ENCODE results near the gene PFKL.
A peak's percentile ranks its signal among the peaks of the same experiment; 100 is the strongest.
"Not testable (repeated sequence)": the region's sequence is repeated elsewhere in the genome, so short reads cannot be mapped to it uniquely, and the experiment has no call there.

The PFKL gene

DNA sequence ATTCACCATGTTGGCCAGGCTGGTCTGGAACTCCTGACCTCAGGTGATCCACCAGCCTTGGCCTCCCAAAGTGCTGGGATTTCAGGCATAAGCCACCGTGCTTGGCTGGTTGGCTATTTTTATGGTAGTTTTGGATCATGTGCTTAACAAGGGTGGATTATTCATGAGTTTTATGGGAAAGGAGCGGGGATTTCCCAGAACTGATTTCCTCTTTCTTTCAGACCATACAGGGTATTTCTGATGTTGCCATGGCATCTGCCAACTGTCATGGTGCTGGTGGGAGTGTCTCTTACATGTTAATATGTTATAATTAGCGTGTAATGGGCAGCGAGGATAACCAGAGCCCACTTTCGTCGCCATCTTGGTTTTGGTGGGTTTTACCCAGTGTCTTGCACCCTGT, 56.8 kb downstream of the PFKL start:
- no peak overlapping the region for H3K4me3 ChIP-seq (ENCODE audit: severe bottlenecking)
- TF ChIP-seq, protein P1, sequence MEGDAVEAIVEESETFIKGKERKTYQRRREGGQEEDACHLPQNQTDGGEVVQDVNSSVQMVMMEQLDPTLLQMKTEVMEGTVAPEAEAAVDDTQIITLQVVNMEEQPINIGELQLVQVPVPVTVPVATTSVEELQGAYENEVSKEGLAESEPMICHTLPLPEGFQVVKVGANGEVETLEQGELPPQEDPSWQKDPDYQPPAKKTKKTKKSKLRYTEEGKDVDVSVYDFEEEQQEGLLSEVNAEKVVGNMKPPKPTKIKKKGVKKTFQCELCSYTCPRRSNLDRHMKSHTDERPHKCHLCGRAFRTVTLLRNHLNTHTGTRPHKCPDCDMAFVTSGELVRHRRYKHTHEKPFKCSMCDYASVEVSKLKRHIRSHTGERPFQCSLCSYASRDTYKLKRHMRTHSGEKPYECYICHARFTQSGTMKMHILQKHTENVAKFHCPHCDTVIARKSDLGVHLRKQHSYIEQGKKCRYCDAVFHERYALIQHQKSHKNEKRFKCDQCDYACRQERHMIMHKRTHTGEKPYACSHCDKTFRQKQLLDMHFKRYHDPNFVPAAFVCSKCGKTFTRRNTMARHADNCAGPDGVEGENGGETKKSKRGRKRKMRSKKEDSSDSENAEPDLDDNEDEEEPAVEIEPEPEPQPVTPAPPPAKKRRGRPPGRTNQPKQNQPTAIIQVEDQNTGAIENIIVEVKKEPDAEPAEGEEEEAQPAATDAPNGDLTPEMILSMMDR (IDR thresholded peaks at IDR 0.05; ENCODE audit: poor library complexity, severe bottlenecking), result no peak
- ATAC-seq (ENCODE audit: low read depth) (no peak), DNase-seq (ENCODE audit: low spot score) (no peak)
- H3K27me3 ChIP-seq (ENCODE audit: insufficient read depth, poor library complexity, severe bottlenecking), result peaks cover 14% of the 10 kb centered on the region
- H3K4me1 ChIP-seq (ENCODE audit: insufficient read depth, poor library complexity, severe bottlenecking), result no peaks in the 10 kb centered on the region
- no peaks in the 10 kb centered on the region for H3K36me3 ChIP-seq (ENCODE audit: low read depth)
- H3K27ac ChIP-seq (ENCODE audit: poor library complexity, severe bottlenecking), result no peak overlapping the region
- no peaks in the 10 kb centered on the region for H3K9me3 ChIP-seq (ENCODE audit: severe bottlenecking)

DNA sequence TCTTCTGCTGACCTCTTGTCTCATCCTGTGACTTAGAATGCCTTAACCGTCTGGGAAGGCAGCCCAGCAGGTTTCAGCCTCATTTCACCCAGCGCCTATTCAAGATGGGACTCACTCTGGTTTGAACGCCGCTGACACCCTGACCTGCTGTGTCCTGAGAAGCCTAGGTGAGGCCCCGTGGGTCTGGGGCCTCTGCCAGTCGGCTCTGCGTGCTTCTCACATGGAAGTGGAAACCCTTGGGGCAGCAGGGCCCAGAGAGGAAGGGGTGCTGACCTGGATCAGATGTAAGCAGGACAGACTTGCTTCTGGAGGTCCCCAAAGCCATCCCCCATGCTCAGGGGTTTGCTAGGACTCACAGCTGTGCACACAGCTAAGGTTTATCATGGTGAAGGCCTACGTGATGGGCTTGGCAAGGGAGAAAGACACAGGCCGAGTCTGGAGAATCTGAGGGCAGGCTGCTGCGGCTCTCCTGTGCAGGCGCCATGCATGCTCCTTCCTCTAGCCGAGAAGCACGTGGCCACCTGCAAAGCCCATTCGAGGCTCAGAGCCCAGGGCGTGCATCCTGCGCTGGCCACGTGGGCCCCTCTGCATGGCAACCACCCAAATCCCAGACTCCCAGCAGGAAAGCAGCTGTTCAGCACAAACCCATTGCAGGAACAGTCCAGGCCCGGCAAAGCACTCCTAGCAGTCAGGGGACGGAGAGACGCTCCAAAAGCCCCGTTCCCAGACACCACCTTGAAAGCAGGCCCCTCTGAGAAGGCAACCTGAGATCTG, 57.4 kb downstream of the PFKL start:
- no peak overlapping the region for H3K4me3 ChIP-seq (ENCODE audit: severe bottlenecking)
- no peaks in the 10 kb centered on the region for H3K36me3 ChIP-seq (ENCODE audit: low read depth)
- no peaks in the 10 kb centered on the region for H3K4me1 ChIP-seq (ENCODE audit: insufficient read depth, poor library complexity, severe bottlenecking)
- ATAC-seq (ENCODE audit: low read depth) (no peak), DNase-seq (ENCODE audit: low spot score) (no peak)
- no peaks in the 10 kb centered on the region for H3K9me3 ChIP-seq (ENCODE audit: severe bottlenecking)
- TF ChIP-seq, protein P1 (IDR thresholded peaks at IDR 0.05; ENCODE audit: poor library complexity, severe bottlenecking), result no peak
- peaks cover 9% of the 10 kb centered on the region for H3K27me3 ChIP-seq (ENCODE audit: insufficient read depth, poor library complexity, severe bottlenecking)
- no peak overlapping the region for H3K27ac ChIP-seq (ENCODE audit: poor library complexity, severe bottlenecking)

DNA sequence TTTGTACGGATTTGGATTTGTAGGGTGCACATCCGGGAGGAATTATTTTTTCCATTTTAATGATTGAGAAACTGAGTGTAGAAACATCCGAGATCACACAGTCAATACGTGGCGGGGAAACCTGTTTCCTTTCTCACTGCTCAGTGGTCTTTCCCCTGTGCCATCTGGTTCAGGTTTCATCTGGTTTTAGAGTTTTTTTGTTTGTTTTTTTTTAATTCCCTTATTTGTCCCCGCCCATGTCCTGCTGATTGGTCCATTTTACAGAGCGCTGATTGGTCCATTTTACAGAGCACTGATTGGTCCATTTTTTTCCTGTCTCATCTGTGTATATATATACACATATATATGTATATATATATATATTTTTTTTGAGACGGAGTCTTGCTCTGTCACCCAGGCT, 59.5 kb downstream of the PFKL start:
- Histone ChIP-seq H3K4me1 (ENCODE audit: insufficient read depth, poor library complexity, severe bottlenecking) (no peaks in the 10 kb centered on the region), H3K27me3 (ENCODE audit: insufficient read depth, poor library complexity, severe bottlenecking) (peaks cover 2% of the 10 kb centered on the region), H3K9me3 (ENCODE audit: severe bottlenecking) (no peaks in the 10 kb centered on the region), H3K4me3 (ENCODE audit: severe bottlenecking) (no peak overlapping the region), H3K36me3 (ENCODE audit: low read depth) (no peaks in the 10 kb centered on the region), H3K27ac (ENCODE audit: poor library complexity, severe bottlenecking) (no peak overlapping the region)
- TF ChIP-seq, protein P1 (IDR thresholded peaks at IDR 0.05; ENCODE audit: poor library complexity, severe bottlenecking), result no peak
- ATAC-seq (ENCODE audit: low read depth) (no peak), DNase-seq (ENCODE audit: low spot score) (no peak)

DNA sequence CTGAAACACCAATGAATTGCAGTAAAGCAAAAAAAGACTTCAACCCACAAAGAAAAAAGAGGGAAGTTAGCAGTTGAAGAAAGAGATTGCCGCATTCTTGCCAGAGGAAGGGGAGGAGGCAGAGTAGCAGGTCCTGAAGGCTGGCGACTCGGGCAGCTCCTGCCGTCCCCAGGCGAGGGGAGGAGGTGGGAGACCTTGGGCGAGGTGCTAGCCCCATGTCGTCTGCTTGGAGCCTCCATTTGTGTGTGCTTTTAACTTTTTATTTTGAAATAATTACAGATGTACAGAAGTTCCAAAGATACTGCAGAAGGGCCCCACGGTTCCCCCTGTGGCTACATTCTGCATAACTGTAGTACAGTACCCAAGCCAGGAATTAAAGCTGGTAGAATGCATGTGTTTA, 60.3 kb downstream of the PFKL start:
- DNase-seq (ENCODE audit: low spot score) (peak; percentile 15), ATAC-seq (ENCODE audit: low read depth) (no peak)
- Histone ChIP-seq H3K4me1 (ENCODE audit: insufficient read depth, poor library complexity, severe bottlenecking) (no peaks in the 10 kb centered on the region), H3K27ac (ENCODE audit: poor library complexity, severe bottlenecking) (no peak overlapping the region), H3K4me3 (ENCODE audit: severe bottlenecking) (no peak overlapping the region), H3K36me3 (ENCODE audit: low read depth) (no peaks in the 10 kb centered on the region), H3K27me3 (ENCODE audit: insufficient read depth, poor library complexity, severe bottlenecking) (peaks cover 2% of the 10 kb centered on the region), H3K9me3 (ENCODE audit: severe bottlenecking) (no peaks in the 10 kb centered on the region)
- TF ChIP-seq, protein P1 (IDR thresholded peaks at IDR 0.05; ENCODE audit: poor library complexity, severe bottlenecking), result no peak

- H3K36me3 ChIP-seq (ENCODE audit: low read depth); H3K27ac ChIP-seq (ENCODE audit: poor library complexity, severe bottlenecking); DNase-seq (ENCODE audit: low spot score); ATAC-seq (ENCODE audit: low read depth); H3K9me3 ChIP-seq (ENCODE audit: severe bottlenecking); H3K27me3 ChIP-seq (ENCODE audit: insufficient read depth, poor library complexity, severe bottlenecking); H3K4me3 ChIP-seq (ENCODE audit: severe bottlenecking); H3K4me1 ChIP-seq (ENCODE audit: insufficient read depth, poor library complexity, severe bottlenecking): not testable (repeated sequence)
Observed at GRCh38 chr21:44361903-44362302, 62.0 kb downstream of the PFKL start.
